Panc1 (cell line): Measurements from ENCODE around the gene ZNF714.

Experiments
- POLR2AphosphoS5 ChIP-seq: IDR thresholded peaks from 2 replicates; pipeline ENCODE4 v1.6.1; 2012; ENCODE audit warnings: mild to moderate bottlenecking, low read depth, low read length, moderate library complexity
- TF ChIP-seq, protein P1 (sequence below): fragments of 450-650 bp; IDR thresholded peaks from 2 replicates; pipeline ENCODE4 v1.5.1; 2017; ENCODE audit warnings: mild to moderate bottlenecking

DNA sequence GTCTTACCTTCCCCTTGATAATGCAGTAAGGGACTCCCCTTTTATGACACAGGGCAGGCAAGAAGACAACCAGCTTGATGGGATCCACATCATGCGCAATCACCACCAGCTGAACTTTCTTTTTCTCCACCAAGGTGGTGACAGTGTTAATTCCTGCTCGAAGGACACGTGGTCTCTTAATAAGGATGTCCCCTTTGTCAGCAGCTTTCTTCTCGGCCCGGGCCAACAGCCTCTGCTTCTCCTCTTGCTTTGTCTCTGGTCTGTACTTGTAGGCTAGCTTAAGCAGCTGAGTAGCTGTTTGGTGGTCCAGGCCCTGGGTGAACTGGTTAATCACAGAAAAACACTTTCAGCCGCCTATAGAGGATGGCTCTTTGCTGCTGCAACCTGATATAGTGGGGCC is 67.9 kb downstream of the ZNF714 start:
- TF ChIP-seq, protein P1, sequence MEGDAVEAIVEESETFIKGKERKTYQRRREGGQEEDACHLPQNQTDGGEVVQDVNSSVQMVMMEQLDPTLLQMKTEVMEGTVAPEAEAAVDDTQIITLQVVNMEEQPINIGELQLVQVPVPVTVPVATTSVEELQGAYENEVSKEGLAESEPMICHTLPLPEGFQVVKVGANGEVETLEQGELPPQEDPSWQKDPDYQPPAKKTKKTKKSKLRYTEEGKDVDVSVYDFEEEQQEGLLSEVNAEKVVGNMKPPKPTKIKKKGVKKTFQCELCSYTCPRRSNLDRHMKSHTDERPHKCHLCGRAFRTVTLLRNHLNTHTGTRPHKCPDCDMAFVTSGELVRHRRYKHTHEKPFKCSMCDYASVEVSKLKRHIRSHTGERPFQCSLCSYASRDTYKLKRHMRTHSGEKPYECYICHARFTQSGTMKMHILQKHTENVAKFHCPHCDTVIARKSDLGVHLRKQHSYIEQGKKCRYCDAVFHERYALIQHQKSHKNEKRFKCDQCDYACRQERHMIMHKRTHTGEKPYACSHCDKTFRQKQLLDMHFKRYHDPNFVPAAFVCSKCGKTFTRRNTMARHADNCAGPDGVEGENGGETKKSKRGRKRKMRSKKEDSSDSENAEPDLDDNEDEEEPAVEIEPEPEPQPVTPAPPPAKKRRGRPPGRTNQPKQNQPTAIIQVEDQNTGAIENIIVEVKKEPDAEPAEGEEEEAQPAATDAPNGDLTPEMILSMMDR = no peak
- no peak for TF ChIP-seq POLR2AphosphoS5
